ENCODE measurements around the gene IGIP.
"Not testable (repeated sequence)": the region's sequence is repeated elsewhere in the genome, so short reads cannot be mapped to it uniquely, and the experiment has no call there.

Gene IGIP

DNA sequence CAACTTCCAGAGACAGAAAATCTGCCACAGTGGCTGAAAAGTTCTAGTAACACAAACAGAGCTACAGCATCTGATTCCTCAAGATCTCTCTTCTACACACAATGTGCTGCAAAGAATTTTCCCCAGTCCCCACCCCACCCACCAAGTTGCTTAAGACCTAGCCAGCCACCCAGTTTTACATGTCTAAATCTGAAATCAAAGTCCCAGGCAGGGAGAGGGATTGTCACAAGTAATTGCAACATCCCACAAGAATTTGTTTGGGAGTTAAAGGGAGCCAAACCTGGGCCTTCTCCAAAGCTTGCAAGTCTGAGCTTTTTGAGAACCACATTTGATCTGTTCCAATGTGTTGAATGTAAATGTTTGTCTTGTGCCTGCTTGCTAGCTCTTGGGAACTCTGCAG is 15.5 kb downstream of the IGIP start:
- DNase-seq (ENCODE audit: low spot score): peak; percentile 44

GRCh38 chr5:140142246-140142645 is 16.5 kb downstream of the IGIP start:
- no peak for DNase-seq (ENCODE audit: low spot score)

GRCh38 chr5:140142856-140143255 is 17.1 kb downstream of the IGIP start:
- DNase-seq (ENCODE audit: low spot score): no peak

GRCh38 chr5:140143521-140144258 is 18.0 kb downstream of the IGIP start:
- no peak for DNase-seq (ENCODE audit: low spot score)

GRCh38 chr5:140145256-140145655 is 19.5 kb downstream of the IGIP start:
- DNase-seq (ENCODE audit: low spot score): no peak

GRCh38 chr5:140145818-140146522 is 20.2 kb downstream of the IGIP start:
- peak; percentile 91 for DNase-seq (ENCODE audit: low spot score)

- no peak for DNase-seq (ENCODE audit: low spot score)
Observed at GRCh38 chr5:140146523-140146842, 20.7 kb downstream of the IGIP start.

DNA sequence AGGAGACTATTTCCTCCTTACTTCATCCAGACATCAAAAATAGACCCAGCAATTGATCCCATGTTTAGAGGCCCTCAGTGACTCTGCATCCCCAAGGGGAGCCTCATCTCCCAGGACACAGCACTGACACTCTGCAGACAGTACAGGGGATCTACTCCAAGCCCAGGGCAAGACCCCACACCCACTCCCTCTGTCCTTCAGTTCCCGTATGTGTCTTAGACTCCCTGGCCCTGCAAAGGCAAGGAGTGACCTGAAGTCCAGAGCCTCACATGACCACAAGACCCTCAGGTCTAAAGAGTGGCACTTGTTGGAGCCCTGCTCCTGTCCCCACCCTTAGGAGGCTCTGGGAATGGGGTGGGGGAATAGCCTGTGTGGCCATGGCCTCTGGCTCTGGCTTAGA is 21.7 kb downstream of the IGIP start:
- no peak for DNase-seq (ENCODE audit: low spot score)

- DNase-seq (ENCODE audit: low spot score): peak; percentile 65
Observed at GRCh38 chr5:140148508-140148907, 22.8 kb downstream of the IGIP start.

DNA sequence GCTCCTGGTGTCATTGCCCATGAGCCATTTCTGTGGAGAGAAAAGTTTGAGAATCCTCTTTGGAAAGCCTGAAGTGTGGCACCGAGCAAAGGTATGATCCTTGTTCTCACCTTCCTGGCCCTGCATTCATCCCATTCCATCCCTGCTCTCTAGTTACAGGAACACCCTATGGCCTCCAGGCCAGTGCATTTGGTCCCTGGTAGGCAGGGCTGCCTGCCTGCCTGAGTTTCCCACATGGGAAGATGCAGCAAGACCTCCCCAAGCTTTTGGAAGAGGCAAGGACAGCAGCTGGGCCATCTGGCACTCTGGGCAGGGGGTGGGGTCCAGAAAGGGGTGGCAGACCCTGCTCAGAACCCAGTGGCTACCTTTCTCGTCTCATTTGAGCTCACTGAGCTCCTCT is 24.5 kb downstream of the IGIP start:
- DNase-seq (ENCODE audit: low spot score): no peak

GRCh38 chr5:140151144-140152021 is 25.6 kb downstream of the IGIP start:
- DNase-seq (ENCODE audit: low spot score): no peak

GRCh38 chr5:140152022-140152999 is 26.6 kb downstream of the IGIP start:
- DNase-seq (ENCODE audit: low spot score): no peak

DNA sequence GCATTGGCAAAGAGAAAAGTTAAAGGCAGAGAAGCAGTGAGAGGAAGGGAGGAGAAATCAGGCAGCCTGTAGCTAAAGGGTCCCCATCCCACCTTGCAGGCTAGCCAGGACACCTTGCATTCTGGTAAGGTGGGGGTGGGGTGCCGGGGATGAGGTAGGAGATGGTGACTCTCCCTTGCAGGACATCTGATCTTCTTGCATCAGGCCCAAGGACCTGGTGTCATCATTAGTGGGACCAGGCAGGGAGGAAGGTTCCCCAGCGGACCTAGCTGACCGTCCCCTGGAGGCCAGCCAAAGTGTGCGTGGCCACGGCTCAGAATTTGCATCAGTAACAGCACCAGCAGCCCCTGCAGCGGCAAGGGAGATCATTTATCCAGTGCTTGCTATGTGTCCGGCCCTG is 27.5 kb downstream of the IGIP start:
- no peak for DNase-seq (ENCODE audit: low spot score)

GRCh38 chr5:140153905-140154304 is 28.2 kb downstream of the IGIP start:
- DNase-seq (ENCODE audit: low spot score): no peak

- DNase-seq (ENCODE audit: low spot score): not testable (repeated sequence)
Observed at GRCh38 chr5:140154710-140155381, 29.1 kb downstream of the IGIP start.

DNA sequence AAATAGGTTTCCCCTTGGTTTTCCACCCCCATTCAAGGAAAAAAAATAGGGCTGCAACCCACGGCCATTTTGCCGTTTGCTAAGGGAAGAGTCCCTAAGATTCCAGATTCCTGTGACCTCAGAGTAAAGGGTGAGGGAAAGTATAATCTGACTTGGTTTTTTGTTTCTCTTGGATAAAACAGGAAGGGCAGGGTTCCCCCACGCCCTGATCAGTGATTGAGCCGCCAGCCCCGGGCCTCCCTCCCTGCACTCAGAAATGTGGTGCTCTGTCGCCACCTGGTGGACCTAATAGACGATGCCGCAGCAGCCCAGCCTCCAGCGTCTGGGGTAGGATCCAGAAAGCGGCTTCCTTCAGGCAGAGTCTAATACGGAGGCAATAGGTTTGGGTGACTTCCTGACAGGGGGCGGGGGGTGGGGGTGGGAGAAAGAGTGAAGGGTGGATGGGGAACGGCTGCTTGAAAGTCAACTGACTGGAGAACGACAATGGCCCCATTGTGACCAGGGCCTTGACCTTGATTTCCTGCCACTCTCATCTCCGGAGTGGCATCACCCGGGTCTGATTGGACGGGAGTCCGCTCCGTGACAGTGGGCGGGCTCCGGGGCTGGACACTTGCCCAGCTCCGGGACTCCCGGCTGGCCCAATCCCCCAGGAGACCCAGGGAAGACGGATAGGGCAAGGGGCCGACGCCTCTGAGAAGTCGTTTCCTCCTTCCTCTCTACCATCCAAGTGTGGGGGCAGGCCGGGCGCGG is 31.5 kb downstream of the IGIP start:
- peak; percentile 91 for DNase-seq (ENCODE audit: low spot score)

DNA sequence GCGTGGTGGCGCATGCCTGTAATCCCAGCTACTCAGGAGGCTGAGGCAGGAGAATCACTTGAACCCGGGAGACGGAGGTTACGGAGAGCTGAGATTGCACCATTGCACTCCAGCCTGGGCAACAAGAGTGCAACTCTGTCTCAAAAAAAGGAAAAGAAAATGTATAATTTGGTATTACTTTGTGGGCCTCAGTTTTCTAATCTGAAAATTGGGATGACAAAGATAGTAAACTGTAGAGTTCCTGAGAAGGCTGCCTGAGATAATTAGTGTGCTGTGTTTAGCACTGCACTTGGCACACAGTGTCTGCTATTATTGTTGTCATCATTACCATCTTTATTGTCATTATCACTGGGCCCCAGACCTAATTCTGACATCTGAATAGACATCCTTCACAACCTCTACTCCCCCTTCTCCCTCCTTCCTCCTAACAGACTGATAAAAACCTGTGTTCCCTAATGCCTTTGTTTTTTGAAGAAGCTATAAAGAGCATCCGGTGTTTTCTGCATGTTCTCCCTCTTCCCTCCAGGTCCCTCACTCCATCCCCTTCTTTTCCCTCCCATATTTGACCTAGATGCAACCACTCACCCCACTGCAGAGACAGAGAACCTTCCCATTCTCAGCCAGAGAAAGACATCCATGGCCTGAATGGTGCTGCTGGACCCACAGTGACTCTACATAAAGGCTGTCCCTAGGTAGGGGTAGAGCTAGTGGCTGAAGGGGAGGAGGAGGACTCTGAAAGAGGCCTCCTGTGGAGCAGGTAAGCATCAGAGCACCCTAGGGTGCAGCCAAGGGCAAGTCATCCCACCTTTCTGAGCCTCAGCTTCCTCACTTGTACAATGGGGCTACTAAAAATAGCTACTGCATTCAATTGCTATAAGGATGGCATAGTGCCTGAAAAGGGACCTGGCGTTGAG is 33.5 kb downstream of the IGIP start:
- DNase-seq (ENCODE audit: low spot score): no peak

GRCh38 chr5:140162275-140162674 is 36.5 kb downstream of the IGIP start:
- no peak for DNase-seq (ENCODE audit: low spot score)

DNA sequence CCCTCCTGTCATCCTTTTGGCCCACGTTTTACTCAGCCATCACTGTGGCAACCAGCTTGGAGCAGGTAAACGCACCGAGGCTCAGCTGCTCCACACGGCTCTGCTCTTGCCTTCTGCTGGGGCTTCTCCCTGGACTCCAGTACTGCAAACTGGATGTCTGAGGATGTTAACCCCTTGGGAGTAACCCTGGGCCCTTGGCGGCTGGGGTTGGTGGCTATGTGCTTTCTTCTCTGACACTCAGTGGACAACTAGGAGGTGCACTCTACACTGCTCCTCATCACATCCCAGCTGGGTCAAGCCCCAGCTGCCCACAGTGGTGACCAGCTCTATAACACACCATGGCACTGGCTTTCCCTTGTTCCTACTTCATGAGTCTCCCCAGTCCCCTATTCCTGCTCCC is 37.0 kb downstream of the IGIP start:
- no peak for DNase-seq (ENCODE audit: low spot score)

Data from AG08396 (cell line).